Vagina (tissue), 2 donors: ENCODE data around the gene C9orf85. TPM values are rescaled to one million over a fixed set of nuclear protein-coding genes. Genes with fewer than 3 reads are reported as not detected.

Experiments used
- DNase-seq, 2 donors: peaks; one replicate each; pipeline ENCODE4 v3.0.0-alpha.2; 2017; ENCODE audit errors: extremely low spot score in 2 of 2
- H3K27ac ChIP-seq: fragments of 200-600 bp; sonication (generic); one replicate; pipeline ENCODE4 v1.5.1; 2019
- H3K27me3 ChIP-seq: fragments of 200-600 bp; sonication (generic); one replicate; pipeline ENCODE4 v1.5.1; 2019
- H3K36me3 ChIP-seq, 2 donors: fragments of 200-600 bp; sonication (generic); one replicate each; pipeline ENCODE4 v1.5.1; 2017 to 2019
- H3K4me1 ChIP-seq: fragments of 200-600 bp; sonication (generic); one replicate; pipeline ENCODE4 v1.5.1; 2019
- H3K4me3 ChIP-seq, 2 donors: fragments of 200-600 bp; sonication (generic); 1 replicate in 1 of 2; 2 replicates in 1 of 2; pipeline ENCODE4 v1.5.1; 2016 to 2019
- H3K9me3 ChIP-seq: fragments of 200-600 bp; sonication (generic); one replicate; pipeline ENCODE4 v1.5.1; 2019
- POLR2A ChIP-seq, 2 donors: fragments of 450-650 bp; IDR thresholded peaks; one replicate each; pipeline ENCODE4 v1.6.1; 2017; ENCODE audit warnings: antibody characterized with exemption in 2 of 2, mild to moderate bottlenecking in 2 of 2, moderate library complexity in 2 of 2
- POLR2AphosphoS5 ChIP-seq, 2 donors: sonication (generic); formaldehyde crosslinking; IDR thresholded peaks; one replicate each; pipeline ENCODE4 v1.9.0; 2017; ENCODE audit warnings: antibody characterized with exemption in 2 of 2, mild to moderate bottlenecking in 2 of 2, low read depth in 1 of 2; ENCODE audit not compliant: insufficient read depth in 1 of 2
- intact Hi-C: fragments of 100-400 bp; cut with DNase I; formaldehyde crosslinking; loops from one replicate; pipeline ENCODE4 v1.15.1; 2023
- total RNA-seq: library from RNA; depleted of rRNA; stranded (reverse); fragments of >200 nt; gene quantifications from one replicate; pipeline ENCODE4 v1.2.3, GENCODE V29; 2016
- TF ChIP-seq, protein P1 (sequence below), 3 experiments: fragments of 450-650 bp in 2 of 3; fragments of 200-600 bp in 1 of 3; sonication (generic) in 1 of 3; IDR thresholded peaks; one replicate each; pipeline ENCODE4 v1.5.1; 2017 to 2019; ENCODE audit warnings: antibody characterized with exemption in 3 of 3, mild to moderate bottlenecking in 2 of 3, moderate library complexity in 2 of 3

The C9orf85 gene
- total RNA-seq, 1 donor from 2014 or later = 5.4 TPM

GRCh38 chr9:71876829-71877228 lies 34.6 kb upstream of the C9orf85 start:
- intact Hi-C loops = no loop called here
- Histone ChIP-seq H3K4me1 (no peaks in the 10 kb centered on the region), H3K9me3 (peaks cover 9% of the 10 kb centered on the region), H3K4me3 (no peak overlapping the region), H3K27me3 (no peaks in the 10 kb centered on the region), H3K27ac (no peak overlapping the region), H3K36me3 (no peaks in the 10 kb centered on the region)
- no peak for TF ChIP-seq POLR2A (IDR thresholded peaks at IDR 0.05)
- TF ChIP-seq, protein P1, sequence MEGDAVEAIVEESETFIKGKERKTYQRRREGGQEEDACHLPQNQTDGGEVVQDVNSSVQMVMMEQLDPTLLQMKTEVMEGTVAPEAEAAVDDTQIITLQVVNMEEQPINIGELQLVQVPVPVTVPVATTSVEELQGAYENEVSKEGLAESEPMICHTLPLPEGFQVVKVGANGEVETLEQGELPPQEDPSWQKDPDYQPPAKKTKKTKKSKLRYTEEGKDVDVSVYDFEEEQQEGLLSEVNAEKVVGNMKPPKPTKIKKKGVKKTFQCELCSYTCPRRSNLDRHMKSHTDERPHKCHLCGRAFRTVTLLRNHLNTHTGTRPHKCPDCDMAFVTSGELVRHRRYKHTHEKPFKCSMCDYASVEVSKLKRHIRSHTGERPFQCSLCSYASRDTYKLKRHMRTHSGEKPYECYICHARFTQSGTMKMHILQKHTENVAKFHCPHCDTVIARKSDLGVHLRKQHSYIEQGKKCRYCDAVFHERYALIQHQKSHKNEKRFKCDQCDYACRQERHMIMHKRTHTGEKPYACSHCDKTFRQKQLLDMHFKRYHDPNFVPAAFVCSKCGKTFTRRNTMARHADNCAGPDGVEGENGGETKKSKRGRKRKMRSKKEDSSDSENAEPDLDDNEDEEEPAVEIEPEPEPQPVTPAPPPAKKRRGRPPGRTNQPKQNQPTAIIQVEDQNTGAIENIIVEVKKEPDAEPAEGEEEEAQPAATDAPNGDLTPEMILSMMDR (IDR thresholded peaks at IDR 0.05) = no peak
- no peak for TF ChIP-seq POLR2AphosphoS5 (IDR thresholded peaks at IDR 0.05; ENCODE audit: insufficient read depth in 1 of 2, low read depth in 1 of 2)
- DNase-seq = no peak

DNA sequence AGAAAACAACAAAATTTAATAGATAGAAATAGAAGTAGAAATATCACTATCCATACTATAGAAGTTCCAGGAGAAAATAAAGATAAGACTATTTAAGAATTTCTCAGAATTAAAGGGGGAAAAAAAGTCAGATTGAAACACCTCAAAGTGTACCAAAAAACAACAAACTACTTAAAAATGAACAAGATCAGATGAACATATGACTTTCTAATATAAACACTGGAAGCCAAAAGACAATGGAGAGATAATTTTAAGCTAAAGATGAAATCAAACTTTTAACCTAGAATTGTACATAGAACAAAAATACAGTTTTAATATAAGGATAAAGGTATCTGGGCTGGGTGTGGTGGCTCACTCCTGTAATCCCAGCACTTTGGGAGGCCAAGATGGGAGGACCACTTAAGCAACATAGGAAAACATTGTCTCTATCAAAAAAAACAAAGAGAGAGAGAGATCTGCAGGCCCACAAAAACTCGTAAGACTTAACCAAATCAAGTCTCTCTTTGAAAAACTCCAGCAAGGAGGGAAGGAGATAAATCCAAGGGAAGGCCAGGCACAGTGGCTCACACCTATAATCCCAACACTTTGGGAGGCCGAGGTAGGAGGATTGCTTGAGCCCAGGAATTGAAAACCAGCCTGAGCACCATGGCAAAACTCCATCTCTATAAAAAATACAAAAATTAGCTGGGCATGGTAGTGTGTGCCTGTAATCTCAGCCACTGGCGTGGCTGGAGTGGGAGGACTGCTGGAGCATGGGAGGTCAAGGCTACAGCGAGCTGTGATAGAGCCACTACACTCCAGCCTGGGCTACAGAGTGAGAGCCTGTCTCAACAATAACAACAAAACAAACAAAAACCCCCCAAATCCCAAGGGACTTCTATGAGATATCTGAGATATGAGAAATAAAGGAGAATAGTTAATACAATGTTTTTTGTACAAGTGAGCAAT lies 32.8 kb upstream of the C9orf85 start:
- H3K4me3 ChIP-seq = no peak overlapping the region
- no peak overlapping the region for H3K27ac ChIP-seq
- no peaks in the 10 kb centered on the region for H3K27me3 ChIP-seq
- H3K4me1 ChIP-seq = no peaks in the 10 kb centered on the region
- no peaks in the 10 kb centered on the region for H3K36me3 ChIP-seq
- no peak for DNase-seq
- TF ChIP-seq POLR2AphosphoS5 (IDR thresholded peaks at IDR 0.05; ENCODE audit: insufficient read depth in 1 of 2, low read depth in 1 of 2) = no peak
- no peak for TF ChIP-seq POLR2A (IDR thresholded peaks at IDR 0.05)
- TF ChIP-seq, protein P1 (IDR thresholded peaks at IDR 0.05) = no peak
- intact Hi-C loops = no loop called here
- peaks cover 9% of the 10 kb centered on the region for H3K9me3 ChIP-seq

GRCh38 chr9:71879644-71880174 lies 31.7 kb upstream of the C9orf85 start:
- Histone ChIP-seq H3K27me3 (no peaks in the 10 kb centered on the region), H3K9me3 (peaks cover 9% of the 10 kb centered on the region), H3K4me1 (no peaks in the 10 kb centered on the region), H3K36me3 (no peaks in the 10 kb centered on the region), H3K27ac (no peak overlapping the region), H3K4me3 (no peak overlapping the region)
- DNase-seq = no peak
- TF ChIP-seq, protein P1 (IDR thresholded peaks at IDR 0.05) = no peak
- TF ChIP-seq POLR2A (IDR thresholded peaks at IDR 0.05) (no peak), POLR2AphosphoS5 (IDR thresholded peaks at IDR 0.05; ENCODE audit: insufficient read depth in 1 of 2, low read depth in 1 of 2) (no peak)
- intact Hi-C loops = no loop called here

- H3K4me3 ChIP-seq = no peak overlapping the region
- no peak overlapping the region for H3K27ac ChIP-seq
- H3K4me1 ChIP-seq = no peaks in the 10 kb centered on the region
- TF ChIP-seq POLR2AphosphoS5 (IDR thresholded peaks at IDR 0.05; ENCODE audit: insufficient read depth in 1 of 2, low read depth in 1 of 2) = no peak
- TF ChIP-seq, protein P1 (IDR thresholded peaks at IDR 0.05) = no peak
- TF ChIP-seq POLR2A (IDR thresholded peaks at IDR 0.05) = no peak
- intact Hi-C loops = no loop called here
- no peak for DNase-seq
- no peaks in the 10 kb centered on the region for H3K27me3 ChIP-seq
- H3K36me3 ChIP-seq = no peaks in the 10 kb centered on the region
- peaks cover under 1% of the 10 kb centered on the region for H3K9me3 ChIP-seq
Observed at GRCh38 chr9:71884005-71884404, 27.4 kb upstream of the C9orf85 start.

- Histone ChIP-seq H3K4me1 (peaks cover 9% of the 10 kb centered on the region), H3K9me3 (no peaks in the 10 kb centered on the region), H3K36me3 (no peaks in the 10 kb centered on the region), H3K27me3 (no peaks in the 10 kb centered on the region), H3K27ac (no peak overlapping the region), H3K4me3 (no peak overlapping the region)
- DNase-seq = no peak
- intact Hi-C loops = no loop called here
- TF ChIP-seq, protein P1 (IDR thresholded peaks at IDR 0.05) = no peak
Observed at GRCh38 chr9:71885467-71885866, 26.0 kb upstream of the C9orf85 start.
